ENCODE results near the gene MYOM3.
A peak's percentile ranks its signal among the peaks of the same experiment; 100 is the strongest.

The MYOM3 gene

DNA sequence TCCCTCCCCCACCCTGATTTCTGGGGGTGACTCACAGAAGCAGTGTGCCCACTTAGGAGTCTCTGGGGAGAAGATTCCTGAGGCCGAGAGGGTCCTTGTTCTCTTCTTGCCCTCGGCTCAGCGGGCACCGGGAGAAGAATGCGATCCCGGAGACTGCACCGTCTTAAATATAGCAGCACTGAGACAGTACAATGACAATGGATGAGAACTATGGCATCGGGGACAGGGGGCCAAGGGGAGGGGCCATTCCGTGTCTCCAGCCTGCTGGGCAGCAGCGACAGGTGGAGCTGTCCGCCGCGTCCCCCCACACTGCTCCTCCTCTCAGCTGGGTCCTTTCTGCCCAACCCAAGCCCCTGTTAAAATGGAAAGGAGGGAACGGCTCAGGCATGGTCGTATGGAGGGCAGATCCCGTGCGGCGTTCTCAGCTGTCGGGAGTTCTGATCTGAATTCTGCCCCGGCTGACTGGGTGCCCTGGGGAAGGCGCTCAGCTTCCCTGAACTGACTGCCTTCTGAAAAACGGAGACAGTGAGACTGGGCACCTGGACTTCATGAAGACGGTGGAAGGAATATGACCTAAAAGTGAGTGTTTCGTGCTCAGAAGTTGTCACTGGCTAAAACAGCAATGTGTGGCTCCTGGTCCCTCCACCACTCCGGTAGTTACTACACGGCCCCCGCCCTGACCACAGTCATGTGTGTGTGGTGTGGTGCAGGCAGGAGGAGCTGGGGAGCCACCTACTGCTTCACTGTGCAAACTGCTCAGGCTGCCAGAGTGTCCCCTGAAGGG, at the start of gene MYOM3:
MYOM3 (minus strand) TSS at position 140 of the 784 bp plus-strand sequence. CDS start 3,499 bp downstream, outside the sequence.
- no peak for DNase-seq

DNA sequence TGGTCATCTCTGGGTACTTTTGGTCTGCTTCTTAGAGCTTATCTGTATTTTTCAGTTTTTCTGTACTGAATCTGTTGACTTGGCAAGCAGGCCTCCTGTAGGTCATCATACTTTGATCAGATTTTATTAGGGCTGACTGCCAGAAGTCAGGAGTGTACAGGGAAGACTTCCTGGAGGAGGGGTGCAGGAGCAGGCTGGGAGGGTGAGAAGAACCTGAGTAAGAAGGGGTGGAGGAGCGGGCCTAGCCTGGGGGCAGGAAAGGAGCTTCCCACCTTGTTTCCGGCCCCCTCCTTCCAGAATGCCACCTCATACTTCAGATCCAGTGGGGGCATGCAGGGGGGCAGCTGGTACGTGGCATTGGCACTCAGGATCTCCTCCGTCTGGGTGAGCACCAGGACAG, 49.3 kb upstream of the MYOM3 start:
- no peak for DNase-seq

DNA sequence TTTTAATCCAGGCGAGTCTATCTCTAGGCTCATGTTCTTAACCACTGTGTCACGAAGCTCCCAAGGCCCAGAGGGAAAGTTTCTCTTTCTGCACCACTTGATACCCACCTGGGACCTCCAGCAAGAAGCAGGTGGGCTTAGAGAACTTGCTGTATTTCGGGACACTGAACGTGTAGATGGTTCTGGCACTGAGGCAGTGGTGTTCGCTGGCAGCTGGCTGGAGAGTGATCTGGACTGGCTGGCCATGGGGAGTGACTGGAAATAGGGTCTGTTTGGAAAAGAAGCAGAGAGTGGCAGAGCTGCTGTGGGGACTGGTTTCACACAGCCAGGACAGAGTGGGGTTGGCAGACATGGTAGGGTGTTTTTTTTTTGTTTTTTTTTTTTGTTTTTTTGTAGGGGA, 47.4 kb upstream of the MYOM3 start:
- DNase-seq, result no peak

DNA sequence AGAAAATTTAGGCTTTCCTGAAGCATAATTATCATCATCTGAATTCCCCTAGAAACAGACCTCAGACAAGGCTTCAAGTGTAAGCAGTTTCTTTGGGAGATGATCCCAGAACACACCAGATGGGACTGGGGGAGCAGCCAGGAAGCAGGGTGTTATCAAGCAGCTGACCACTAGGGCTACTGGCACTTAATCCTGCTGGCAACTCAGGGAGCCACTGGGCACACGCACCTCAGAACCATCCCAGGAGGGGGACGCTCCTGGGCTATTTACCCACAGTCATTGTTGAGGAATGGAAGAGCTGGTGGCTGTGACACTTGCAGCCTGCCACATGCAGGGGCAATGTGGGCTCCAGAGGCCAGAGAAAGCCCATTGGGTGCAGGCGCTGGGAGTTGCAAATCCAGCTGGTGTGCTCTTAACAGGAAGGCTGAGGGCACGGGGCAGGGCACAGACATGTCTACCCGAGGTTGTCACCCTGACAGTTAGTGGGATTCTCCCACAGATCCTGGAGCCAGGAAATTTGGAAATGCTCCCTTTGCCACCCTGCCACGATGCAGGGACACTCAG, 46.1 kb upstream of the MYOM3 start:
- no peak for DNase-seq

DNA sequence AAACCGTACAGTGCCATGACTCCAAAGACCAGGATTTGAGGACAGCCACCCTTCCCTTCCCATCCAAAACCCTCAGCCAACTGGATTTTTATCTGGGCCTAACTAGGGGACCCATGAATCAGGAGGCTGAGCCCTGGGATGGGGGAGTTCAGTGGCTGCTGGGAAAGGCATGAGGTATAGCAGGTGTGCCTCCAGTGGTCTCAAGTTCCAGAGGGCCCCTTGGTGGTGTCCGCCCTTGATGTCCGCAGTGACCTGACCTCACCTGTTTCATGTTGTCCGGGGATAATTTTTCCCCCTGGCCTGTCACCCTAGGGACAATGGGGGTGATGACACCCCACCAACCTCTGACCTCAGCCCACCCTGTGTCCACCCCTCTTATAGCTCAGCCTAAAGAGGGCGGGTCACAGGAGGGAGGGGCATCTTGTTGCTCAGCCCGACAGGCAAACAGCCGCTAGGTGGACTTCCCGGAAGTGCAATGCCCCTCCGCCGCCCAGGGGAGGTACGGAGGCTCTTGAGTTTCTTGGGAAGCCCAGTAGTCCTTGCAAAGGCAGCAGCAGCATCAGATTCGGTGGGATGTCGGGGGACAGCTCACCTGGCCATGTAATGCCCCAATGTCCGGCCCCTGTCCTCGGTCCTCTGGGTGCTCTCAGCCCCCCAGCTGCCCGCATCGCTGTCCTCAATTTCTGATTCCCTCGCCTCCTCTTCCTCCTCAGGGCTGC, 44.8 kb upstream of the MYOM3 start:
- no peak for DNase-seq

DNA sequence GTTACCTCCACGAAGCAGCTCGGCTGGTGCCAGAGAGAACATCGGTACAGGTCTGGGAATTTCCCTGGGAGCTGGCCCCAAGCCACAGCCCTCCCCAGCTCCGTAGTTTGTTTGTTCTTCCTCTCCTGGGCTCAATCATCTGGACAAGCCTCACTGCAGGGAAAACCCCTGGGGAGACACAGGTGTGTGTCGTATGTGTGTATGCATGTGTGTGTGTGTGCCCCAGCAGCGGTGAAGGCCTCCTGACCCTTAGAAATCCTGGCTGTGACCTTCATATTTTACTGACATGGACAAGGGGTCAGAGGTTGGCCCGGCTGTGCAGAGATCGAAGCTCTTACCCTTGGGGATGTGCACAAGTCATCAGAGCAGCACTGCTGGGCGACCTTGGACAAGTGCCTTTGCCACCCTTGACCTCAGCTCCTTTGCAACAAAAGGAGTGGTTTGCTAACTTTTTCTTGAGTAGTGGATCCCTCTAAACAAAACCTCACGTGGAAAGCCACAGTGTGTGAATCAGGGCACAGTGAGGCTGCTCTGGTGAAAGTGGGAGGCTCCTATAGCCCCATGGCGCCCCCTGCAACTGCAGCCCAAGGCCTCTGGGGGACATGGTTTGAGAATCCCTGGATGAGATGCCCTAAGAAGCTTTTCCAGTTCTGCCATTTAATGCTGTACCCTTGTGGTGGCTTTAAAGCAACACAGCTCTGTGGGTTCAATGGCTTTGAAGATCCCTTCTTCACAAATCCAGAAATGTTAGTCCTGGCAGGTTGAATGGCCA, 43.3 kb upstream of the MYOM3 start:
- DNase-seq, result no peak

DNA sequence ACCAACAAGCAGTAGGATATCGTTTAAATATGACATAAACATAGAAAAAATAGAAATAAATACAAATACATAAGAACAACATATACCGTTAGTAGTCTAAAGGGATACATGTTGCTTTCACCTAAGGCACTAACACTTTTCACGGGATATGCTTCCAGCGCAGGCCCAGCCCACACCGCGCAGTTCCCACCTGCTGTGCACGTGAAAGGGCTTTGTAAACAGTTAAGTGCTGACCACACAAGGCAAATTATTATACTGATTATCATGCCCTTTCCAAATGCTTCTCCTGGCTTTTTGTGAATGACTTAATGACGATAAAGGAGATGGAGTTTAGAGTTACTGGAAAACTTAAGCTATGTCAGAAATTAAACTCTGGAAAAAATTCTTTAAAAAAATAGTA, 42.3 kb upstream of the MYOM3 start:
- DNase-seq, result no peak

DNA sequence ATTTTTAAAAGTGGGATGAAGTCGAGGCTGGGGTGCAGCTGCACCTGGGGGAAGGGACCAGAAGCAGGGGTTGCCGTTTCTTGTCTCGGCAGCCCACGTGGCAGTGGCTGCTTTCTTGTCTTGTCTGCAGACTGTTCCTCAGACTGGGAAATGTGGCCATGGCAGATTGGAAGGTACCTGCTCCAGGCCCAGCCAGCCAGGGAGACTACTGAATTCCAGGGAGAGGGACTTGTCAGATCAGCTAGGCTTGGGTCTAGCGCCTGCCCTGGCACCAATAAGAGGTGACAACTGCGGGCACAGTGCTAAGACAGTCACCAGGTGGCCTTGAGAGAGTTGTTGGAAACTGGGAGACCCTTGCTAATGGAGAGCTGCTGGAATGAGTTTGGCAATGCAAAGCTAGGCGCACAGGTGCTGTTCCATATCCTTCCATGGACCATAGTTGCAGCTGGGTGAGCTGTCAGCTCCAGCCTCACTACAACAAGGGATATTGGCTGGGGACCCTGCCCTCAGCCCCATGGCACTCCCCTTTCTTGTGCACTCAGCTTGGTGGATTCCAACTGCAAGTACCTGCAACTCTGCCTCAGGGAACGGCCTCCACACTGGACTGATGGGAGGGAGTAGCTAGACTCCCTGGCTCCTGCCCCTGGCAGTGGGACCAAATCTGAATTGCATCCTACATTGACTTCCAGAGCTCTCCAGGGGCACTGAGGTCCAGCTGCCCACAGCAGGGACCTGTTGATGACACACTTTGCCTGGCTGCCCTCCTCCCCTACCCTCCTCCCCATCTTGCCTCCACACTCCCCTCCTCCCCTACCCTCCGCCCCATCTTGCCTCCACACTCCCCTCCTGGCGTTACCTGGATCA, 40.9 kb upstream of the MYOM3 start:
- DNase-seq, result no peak

DNA sequence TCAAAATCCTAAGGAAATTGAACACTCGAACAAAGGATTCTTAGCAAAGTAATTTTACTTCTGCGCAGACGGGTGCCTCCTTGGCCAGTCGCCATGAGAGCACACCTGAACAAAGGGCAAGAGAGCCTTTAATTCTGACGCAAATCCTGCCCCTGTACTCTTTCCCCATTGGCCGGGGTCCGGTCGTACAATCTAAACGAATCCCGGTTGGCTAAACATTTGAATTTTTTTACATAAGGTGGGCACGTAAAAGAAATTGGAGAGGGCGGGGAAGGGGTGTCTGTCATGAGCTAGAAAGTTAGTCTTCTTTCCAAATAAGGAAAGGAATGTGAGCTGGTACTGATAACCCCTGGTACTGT, 39.2 kb upstream of the MYOM3 start:
- DNase-seq, result no peak

DNA sequence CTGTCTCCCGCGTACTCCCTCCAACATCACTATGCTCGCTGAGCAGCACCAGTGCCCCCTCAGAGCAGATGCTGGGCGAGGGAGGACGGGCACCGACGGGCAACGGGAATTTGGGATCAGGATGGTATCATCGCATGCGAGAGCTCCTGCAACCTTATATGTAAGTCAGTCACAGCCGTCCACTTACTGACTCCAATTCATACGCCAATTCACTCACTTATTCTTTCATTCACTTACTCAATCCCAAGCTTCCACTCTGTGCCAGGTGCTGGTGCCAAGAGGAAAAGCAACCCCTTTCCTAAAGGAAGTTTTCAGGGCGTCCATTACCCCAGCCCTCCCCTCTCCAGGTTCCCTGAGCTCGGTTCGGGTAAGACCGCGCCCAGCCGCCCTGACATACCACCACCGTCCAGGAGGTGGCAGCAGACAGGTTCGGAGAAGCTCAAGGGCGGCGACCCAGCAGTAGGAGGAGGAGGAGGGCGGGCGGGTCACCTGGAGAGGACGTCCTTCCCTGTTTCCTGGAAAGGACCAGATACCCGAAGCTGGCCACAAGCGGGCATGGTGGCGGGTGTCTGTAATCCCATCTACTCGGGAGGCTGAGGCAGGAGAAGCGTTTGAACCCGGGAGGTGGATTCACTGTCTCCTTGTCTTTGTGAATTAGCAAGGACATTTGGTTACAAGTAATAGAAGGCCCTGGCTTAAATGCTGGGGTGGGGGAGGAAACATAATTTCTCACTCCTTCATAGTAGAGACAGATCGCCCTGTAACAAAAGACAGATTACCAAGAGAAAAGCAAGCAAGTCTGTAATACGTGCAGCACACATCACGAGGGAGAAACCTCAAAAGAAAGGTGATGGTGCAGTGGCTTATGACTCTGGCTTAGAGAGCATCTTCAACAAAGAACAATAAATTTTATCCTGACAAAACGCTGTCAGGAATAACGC, 38.6 kb upstream of the MYOM3 start:
- DNase-seq, result peak; percentile 50

DNA sequence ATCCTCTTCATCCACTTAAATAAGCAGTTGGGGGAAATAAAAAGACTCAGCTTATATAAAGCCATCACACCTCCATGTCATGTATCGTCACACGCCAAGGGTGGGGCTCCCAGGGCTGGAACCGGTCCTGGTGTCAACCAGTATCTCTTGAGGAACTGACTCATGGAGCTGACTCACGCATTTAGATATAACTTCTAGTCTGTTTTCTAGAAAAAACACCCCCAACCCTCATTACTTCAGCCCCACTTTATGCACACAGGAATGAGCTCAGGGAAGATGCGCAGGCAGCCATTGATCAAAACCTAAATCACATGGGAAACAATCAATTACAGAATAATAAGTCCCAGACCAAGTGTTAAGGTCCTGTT, 37.9 kb upstream of the MYOM3 start:
- DNase-seq, result no peak

DNA sequence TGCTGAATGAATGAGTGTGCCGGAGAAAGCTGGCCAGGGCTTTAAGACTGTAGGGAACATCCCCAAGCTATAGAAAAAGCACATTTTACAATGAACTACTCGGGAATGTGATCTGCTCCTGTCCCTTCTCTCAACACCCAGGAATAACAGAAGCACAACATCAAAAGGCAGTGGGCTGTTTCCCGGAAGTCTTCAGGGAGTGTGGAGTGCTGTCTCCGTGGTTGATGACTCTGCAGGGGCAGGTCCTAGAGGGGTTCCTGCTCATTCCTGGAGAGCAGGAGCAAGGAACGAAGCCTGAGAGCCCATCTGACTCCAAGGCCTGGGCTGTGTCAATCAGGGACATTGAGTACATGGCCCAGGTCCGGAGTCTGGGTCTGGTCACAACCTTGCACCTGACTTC, 35.9 kb upstream of the MYOM3 start:
- no peak for DNase-seq

DNA sequence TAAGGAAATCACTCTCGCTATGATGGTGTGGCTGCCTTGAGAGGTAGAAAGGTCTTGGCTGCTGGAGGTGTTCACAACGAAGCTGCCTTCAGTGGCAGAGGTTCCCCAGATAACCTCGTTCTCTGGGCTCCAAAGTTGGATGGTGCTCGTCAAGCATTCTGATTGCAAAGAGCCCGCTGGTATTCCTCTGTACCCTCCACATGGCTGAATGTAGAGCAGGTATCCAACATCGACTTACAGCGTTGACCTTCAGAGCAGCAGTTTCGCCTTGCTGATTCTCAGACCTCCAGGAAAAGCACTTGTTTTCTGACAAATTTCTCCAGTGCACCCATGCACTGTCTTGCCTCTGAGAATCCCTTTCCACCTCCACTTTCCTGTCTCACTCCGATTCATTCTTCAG, 35.3 kb upstream of the MYOM3 start:
- no peak for DNase-seq

DNA sequence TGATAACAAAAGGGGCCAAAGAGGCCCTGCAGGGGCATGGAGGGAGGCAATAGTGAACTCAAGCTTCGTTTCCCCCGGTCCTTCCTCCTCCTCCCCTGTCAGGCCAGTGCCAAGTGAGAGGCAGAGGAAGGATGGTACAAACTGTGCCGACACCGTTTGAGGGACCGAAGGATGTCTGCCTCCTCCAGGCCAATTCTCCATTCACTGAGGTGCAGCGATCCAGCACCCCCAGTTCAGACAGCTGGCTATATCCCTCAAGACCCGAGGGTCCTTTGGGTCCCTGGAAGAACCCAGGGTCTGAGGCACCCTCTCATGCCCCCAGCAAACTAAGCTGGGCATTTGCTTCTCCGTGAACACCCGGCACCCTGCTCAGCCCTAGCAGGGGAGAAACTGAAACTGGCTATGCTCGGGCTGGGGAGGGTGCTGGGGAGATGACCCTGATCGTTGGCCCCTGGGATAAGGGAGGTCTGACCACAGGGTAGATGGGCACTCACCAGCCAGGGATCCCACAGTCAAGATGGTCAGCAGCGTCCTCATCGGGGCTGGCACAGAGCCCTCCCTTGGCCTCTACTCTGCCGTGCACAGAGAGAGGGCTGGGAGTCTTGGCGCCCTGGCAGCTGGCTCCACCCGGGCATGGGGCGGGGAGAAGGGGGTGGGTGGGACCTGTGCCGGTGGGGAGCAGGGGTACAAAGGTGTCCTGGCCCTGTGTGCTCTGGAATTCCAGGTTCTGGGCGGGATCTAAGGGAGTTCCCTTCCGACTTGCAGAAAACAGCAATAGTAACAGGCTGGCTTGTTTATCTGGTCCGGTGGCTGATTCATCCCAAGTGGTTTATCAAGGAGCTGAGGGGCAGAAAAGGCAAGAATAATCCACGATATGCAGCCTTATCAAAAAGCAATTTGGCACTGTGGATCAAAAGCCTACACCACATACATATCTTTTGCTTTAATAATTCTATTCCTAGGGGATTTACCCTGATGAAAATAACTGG, 30.9 kb upstream of the MYOM3 start, which contains the start of gene IL22RA1:
IL22RA1 (minus strand) TSS at position 595 of the 989 bp plus-strand sequence; CDS start at position 537, 58 bp downstream.
- no peak for DNase-seq

DNA sequence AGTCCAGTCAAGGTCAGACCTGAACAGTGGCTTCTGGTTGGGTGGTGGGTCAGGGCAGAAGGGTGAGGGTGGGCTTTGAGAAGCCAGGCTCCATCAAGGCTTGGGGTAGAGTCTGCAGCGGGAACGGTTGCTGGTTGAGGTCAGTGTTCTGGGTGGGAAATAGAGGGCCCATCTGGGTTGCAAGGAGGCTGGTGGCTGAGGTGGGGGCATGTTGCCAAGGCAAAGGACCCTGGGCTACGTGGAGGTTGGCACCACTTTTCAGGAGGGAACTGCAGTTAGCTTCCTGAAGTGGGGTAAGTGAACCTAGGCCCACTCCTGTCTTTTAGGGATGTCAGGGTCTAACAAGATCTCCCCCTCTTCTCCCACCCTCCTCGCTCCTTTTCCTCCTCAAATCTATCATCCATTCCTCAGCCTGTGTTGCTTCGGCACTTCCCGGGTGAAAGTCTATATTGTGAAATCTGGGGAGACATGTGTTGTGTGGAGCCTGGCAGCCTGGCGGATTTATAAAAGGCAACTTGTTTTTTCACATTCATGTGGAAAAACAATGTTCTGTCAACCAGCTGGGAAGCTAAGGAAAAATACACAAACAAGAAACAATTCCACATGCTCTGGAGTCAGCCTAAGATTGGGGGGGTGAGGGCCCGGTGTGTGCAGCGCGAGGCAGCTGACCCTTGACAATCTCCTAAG, 29.5 kb upstream of the MYOM3 start:
- no peak for DNase-seq

DNA sequence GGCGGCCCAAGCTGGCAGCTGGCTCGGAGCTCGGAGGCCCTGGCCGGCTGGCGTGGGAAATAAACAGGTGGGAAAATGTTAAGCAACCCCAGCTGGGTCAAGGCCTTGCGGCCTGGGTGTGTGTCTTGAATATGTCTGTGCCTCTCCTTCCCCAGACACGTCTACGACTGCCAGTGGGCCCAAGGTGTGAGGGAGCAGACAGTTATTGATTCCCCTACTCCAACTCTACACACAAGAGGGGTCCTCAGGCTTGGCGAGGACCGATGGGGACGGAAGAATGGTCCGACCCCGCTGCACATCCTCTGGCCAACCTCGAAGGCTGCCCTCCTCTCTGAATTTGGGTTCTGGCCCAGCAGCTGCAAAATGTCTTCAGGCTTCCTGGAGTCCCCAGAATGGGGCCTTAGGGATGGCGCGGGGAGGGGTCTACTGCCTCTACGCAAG, 28.8 kb upstream of the MYOM3 start:
- DNase-seq, result no peak

DNA sequence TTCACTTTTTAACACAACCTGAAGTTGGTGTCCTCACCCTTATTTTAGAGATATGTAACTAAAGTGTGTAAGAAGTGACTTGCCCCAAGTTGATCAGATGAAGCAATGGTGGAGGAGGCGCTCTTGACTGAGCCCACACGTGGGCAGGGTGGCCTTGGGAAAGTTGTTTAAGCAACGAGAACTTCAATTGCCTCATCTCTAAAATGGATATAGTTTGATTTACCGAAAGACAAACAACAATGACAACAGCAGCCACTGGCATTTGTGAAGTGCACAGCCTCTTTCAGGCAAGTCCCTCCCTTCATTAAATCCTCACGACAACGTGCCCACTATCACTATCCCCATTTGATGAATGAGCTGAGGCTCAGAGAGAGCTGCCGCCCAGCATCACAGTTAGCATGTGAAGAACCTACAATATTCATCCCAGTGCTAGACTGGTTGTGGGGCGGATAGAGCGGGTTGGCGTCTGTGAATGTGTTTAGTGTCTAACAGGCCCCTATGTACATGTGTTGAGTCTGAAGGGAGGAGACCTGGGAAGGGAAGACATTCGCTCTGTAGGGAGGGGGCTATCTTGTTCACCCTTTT, 28.0 kb upstream of the MYOM3 start:
- DNase-seq, result no peak

DNA sequence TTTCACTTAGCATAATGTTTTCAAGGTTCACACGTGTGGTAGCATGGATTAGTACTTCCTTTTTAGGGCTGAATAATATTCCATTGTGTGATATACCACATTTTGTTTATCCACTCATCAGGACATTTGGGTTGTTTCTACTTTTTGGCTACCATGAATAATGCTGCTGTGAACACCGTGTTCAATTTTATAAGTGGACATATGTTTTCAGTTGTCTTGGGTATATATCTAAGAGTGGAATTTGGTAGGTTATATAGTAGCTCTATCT, 27.2 kb upstream of the MYOM3 start:
- DNase-seq, result no peak

Data from NCI-H2081 treated with DMSO at 0.1 percent for 48 hours (cell line).